Inflammatory macrophage treated with lipopolysaccharide for 4 hours (primary cell): ENCODE data around the gene TNFRSF14.

ENCODE experiments used
- DNase-seq: peaks from one replicate; pipeline ENCODE4 v3.0.0-alpha.2; 2020

TNFRSF14 gene

DNA sequence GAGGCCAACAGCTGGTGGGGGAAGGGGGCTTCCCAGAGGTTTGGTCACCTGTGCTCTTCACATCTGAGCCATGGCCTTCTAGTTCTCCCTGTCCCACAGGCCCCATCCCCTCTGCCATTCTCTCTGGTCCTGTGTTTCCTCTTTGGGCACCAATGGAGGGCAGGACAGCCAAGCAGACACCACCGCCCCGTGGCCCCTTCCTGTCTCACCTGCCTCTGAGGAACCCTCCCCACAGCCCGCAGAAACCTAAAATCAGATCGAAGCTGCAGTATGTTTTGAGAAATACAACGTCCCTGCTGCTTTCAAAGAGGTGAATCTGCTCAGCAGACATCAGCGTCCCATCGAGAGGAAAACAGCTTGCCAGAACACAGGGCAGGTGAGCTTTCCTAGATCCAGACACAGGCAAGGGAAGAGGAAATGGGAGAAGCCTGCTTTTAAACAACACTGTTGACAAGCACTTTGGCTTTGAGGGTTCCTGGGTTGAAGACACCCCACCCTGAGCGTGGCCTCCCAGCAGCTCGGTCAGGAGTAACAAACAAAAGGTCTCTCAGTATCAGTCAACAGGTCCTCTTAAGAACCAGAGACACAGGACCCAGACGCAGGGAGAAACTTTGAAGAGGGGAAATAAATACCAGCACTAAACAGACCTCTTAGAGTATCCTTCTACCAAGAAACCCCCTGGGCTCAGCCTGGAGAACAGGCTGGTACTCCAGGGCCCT lies 32.1 kb upstream of the TNFRSF14 start:
- DNase-seq: no peak

DNA sequence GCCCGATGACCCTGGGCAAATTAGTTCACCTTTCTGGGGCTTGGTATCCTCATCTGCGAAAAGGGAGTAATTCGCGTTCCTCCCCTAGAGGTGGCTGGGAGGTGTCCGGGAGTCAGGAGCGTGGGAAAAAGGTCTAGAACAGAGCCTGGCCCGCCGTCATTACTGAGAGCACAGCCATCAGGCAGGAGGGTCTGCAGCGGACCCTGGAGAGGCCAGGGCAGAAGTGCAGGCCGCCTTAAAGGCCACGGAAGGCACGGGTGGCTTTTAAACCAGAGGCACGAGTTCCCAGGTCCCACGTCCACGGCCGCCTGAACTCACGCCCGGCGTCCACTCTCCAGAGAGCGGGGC lies 30.6 kb upstream of the TNFRSF14 start:
- no peak for DNase-seq

DNA sequence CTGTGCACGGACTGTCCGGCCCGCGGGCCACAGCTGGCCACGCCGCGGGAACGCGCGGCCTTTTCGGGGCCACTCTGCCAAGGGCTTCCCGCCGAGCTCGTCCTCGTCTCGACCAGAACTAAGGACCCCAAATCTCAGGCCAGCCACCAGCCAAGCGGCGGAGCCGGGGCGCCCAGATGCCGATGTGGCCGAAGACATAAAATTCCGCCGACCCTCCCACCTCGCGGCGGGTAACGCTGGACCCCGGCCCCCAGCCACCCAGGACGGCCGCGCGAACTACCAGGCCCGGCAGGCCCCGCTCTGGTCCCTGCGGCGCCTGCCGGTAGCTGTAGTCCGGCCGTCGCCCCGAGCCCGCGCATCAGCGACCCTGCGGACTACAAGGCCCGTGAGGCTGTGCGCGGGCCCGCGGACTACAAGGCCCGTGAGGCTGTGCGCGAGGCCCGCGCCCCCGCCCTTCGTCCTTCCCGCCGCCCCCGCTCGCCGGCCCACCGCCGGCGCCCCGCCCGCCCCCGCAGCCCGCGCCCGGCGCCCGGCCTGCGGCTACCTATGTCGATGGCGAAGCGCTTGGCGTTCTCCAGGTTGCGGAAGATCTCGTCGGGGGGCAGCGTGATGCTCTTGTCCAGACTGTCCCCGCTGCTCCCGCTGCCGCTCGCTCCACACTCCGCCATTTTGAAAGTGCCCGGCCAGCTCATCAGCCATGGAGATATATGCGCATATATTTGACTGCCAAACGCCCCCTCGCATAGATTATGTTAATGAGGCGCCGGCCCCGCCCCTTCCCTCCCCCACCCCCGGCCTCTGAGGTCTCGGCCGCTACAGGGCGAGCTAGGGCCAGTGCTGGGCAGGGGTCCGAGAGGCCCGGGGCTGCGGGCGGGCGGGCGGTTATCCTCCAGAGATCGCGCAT lies 30.0 kb upstream of the TNFRSF14 start, which contains the start of gene PANK4:
Gene PANK4 (minus strand): TSS at position 677 of the 904 bp plus-strand sequence. CDS start 9 bp downstream, at position 668.
- peak; percentile 96 for DNase-seq

DNA sequence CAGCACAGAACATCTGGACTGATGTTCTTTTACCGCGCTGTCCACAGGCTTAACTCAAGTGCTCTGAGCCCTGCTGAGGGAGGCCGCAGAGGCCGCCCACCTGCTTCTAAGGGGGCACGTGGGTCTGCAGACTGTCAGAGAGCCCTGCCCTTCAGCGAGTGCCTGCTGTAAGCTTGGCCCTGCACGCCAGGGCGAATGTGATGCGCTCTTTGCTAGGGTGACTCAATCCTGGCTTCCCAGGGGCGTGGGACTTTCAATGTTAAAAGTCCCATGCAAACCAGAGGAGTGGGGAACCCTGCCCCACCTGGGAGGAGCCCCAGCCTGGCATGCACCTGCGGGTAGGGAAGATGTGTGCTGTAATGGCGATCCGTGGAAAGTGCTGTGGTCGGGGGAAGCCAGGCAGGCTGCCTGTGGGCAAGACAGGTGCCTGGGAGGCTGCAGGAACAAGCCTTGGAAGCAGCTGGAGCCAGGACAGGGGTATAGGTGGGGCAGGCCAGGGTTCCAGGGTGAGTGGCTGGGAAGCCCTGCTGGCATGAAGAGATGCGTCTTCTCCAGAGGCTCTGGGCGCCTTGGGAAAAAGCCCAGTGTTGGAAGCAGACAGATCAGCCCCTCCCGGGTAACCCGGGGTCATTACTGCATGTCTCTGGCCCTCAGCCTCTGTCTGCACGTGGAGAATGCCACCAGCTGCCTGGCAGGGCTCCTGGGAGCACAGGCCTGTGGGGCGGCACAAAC lies 29.2 kb upstream of the TNFRSF14 start:
- DNase-seq: peak; percentile 39

DNA sequence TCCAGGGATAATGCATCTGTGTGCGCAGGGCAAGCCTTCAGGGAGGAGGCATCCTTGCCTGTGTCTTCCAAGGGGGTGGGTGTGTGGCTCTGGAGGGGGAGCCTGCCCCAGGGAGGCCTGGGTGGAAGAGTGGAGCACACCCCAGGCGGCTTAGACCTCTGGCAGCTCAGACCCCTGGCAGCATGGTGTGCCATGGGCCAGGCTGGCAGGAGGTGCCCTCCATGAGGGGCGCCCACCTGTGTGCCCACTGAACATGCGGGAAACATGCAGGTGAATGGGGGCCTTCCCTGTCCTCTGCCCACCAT lies 28.7 kb upstream of the TNFRSF14 start:
- no peak for DNase-seq

DNA sequence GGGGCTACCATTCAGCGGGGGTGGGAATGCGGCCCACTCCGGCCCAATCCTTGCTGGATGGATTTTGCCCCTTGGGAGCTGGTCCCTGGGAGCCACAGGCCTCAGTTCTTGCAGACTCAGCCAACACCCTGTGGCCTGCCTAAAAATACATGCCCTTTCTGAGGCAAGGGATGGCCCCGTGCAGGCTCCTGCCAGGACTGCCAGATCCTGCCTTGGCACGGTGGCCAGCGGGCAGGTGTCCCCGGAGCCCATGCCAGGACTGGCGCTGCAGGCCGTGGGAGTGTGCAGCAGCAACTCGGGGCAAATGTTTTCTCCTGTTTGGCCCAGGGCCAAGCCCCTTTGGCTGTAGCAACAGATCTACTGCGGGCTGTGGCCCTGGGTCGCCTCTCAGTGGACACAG lies 28.2 kb upstream of the TNFRSF14 start:
- no peak for DNase-seq

DNA sequence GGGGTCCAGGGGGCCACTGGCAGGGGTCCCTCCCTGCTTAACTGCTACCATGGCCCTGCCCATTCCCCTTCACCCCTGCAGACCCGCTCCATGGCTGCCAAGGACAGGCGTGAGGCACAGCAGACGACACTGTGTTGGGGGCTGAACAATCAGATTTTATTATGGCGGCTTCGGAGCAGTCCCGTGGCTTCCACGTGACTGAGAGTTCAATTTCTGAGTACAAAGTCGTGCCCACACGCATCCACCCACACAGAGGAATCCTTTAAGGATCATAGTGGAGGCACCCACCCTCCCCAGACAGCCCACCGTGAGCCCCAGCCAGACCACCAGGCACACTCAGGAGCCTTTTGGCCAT lies 27.6 kb upstream of the TNFRSF14 start:
- DNase-seq: no peak

DNA sequence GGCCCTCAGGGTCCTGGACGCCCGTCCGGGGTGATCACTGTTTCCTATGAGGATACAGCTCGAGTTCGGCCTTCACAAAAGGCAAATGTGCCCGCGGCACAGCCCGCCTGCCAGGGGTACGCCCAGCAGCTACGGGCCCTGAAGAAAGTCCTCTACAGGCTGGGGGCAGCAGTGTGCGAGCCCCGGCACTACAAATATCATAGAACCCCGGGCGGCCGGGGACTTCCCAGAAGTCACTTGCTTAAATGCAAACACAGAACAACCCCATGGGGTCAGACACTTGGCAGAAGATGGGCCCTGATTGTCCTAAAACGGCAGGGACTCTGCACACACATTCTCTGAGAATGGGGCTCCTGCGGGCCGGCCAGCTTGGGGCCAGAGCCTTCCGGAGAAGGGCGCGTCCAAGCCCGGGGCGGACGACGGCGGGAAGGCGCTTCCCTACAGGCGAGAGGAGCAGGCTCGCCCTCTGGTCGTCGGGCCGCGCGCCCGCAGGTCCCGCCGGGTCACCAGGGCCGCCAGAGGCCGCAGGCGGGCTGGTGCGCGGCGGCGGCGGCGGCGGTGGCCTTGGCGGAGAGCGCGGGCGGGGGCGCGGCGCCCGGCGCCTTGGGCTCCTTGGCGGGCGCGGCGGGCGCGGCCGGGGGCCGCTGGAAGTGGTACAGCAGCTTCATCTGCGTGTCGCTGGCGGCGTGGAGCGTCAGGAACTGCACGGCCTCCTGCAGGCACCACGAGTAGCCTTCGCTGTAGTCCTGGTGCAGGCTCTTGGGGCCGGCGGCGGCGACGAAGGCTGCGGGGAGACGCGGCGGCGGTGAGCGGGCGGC lies 27.0 kb upstream of the TNFRSF14 start:
- peak; percentile 47 for DNase-seq

DNA sequence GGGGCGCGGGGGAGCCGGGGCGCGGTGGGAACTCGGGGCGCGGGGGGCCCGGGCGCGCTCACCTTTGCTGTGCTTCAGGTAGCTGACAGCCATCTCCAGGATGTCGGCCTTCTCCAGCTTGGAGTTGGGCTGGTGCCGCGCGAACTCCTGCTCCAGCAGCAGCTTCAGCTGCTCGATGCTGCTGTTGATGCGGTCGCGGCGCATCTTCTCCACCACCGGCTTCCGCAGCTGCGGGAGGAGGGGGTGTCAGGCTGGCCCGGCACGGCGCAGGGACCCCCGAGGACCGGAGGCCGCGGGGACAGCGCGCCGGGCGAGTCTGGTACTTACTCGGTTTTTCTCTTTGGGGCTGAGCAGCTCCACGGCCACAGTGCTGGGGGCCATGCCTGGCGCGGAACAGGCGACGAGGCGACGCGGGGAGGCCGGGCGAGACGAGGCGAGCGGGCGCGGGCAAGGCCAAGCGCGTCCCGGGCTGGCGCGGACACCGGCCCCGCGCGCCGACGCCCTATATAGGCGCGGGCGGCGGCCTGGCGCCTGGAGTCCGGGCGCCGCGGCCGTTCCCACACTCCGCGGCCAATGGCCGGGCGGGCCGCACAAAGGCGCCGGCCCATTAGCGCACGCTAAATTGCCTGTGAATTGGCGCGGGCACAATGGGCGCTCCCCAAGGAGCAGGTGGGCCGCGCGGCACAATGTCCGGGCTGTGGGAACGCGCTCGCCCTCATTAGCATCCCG lies 26.2 kb upstream of the TNFRSF14 start, which contains the start of gene HES5:
Gene HES5 (minus strand): TSS at position 480 of the 729 bp plus-strand sequence. CDS start 99 bp downstream, at position 381.
- no peak for DNase-seq

DNA sequence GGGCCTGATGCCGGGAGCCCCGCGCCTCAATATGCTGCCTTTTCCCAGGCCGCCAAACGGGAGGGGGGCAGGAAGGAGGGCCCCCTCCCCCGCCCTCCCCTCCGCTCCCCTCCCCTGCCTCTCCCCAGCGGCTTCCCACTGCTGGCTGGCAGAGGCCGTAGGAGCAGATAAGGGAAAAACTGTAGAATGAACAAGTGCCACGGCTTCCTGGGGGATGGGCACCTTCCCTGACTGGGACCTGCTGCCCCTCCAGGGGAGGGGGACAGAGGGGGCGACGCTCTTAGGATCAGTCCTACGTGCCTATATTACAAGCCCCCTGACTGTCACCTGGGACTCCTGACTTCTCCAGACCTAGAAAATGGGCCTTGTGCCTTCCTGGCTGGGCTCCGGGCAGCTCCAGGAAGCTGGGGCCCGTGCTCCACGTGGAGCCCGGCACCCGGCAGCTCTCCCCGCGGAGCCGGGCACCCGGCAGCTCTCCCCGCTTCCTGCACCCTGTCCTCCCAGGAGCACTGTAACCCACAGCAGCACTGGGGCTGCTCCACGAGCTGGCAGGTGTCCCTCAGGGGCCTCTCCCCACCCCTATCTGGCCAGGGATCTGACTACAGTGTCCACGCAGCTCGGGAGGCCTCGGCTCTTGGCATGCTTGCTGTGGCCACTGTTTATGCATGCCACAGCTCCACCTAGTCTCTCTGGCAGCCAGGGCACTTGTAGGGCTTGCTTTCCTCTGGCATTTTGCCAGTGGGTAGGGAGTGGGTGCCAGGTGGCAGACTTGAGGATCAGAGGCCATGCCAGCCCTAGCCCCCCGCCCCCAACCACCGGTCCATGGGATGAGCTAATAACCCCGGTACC lies 25.4 kb upstream of the TNFRSF14 start:
- no peak for DNase-seq

DNA sequence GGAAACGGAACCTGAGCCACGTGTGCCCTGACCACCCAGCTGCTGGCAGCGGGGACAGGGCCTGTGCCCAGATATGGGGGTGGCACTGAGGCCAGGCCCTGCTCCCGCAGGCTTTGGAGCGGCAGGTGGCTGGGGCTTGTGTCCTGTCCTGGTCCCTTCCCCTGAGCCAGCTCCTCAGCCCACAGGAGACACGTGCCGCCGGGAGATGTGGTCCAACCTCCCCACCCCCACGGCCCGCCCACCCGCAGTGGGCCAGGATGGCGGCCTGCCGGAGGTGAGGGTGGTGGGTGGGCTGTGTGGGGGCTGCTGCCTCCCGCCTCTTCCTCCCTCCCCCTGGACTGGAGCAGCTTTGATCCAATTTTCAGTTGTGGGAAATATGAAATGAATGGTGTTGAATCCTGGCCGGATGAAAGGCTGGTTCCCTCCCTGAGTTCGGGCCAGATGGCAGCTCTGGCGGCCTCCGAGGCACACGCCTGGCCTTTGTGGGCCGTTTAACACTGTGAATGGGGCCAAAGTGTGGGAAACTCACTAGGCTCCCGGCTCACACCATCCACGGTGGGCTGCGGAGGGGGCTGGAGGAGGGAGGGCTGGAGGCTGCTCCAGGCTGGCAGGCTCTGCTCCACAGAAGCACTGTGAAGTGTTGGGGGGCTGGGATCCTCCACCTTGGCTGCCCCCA lies 23.5 kb upstream of the TNFRSF14 start:
- DNase-seq: no peak

DNA sequence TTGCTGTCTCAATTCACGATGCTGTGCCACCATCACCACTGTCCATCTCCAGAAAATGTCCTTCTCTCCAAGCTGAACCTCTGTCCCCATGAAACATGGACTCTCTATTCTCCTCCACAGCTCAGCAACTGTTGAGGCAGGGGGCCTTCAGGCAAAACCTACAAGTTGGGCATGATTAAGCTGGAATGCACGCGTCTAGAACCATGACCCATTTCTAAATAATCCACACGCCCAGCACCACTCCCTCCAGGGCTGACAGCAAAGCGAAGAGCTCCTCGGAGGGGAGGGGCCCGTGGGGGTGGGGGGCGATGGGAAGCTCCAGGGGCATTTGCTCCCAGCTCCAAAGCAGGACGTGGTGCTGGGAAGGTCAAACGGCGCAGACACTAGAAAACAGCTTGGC lies 22.8 kb upstream of the TNFRSF14 start:
- DNase-seq: no peak

DNA sequence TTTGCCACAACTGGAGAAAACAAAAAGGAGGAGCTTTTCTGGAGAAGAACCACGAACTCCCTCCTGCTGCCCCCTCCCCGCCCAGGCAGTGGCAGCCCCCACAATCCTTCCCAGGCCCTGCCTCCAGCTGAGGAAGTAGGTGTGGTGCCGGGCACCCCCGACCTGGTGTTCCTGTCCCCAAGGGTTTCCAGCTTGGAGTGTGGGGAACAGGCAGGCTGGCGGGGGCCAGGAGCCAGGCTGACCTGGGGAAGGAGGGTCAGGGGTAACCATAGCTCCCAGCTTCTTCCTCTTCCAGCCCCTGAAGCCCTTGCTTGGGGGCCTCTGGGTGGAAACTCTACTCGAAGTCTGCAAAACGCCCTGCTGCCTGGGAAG lies 21.9 kb upstream of the TNFRSF14 start:
- DNase-seq: no peak

DNA sequence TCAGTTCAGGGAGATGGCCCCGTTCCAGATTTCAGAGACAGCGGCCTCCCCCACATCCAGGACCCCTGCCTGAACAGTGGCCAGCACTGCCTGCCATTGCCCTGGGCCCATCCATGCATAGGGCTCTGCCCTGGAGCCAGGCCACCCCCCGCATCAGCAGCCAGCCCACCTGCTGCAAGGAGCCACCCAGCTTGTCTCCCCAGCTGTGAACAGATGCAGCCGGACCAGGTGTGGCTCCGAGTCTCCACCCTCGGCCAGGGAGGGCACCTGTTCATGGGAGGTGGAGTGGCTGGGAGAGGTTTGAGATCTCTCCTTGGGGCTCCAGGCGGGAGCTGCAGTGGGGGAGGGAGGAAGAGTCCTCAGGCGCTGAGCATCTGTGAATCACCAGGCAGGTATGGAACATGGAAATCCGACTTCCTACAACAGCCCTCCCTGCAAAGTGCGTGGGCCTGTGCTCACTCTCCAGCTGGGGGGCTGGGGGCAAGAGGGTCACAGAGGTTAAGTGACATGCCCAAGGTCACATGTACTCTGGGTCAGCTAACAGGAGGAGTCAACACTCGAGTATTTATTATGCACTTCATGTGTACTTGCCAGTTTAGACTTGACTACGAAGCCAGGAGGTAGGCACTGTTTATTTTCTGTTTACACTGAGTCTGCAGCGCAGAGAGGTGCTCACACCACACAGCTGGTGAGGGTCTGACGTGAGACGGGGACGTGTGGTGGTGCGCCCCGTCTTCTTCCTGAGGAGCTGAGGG lies 21.3 kb upstream of the TNFRSF14 start:
- no peak for DNase-seq

DNA sequence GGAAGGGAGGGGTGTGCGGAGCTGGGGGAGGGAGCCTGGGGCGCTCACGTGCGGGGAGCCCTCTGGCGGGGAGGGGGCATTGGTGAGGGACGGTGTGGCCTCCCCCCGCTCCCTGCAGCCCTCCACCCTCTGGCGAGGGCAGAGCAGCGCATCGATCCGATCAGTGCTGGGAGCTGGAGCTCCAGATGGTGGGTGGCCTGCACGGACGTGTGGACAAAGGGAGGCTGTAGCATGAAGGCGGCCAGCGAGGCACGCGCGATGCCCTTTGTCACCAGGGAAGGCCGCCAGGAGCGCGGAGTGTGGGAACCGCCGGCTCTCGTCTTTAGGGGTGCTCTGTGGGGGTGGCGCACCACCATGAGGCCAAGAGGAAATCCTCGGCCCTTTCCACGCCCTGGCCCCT lies 20.7 kb upstream of the TNFRSF14 start:
- DNase-seq: no peak

DNA sequence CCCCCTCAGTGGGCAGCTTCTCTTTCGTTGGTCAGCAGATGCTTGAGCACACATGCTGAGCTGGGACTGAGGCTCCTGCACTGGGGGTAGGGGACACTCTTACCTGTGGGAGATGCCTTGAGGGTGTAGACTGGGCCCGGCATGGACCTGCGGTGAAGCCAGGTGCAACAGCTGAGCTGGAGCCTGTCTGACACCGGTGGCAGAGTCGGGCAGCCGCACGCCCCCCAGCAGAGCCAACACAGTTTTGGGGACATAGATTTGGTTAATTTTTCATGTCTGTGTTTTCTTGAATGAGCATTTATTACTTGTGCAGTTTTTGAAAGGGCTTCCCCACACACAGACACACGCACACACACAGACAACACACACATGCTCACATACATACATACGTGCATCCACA lies 20.2 kb upstream of the TNFRSF14 start:
- DNase-seq: no peak

DNA sequence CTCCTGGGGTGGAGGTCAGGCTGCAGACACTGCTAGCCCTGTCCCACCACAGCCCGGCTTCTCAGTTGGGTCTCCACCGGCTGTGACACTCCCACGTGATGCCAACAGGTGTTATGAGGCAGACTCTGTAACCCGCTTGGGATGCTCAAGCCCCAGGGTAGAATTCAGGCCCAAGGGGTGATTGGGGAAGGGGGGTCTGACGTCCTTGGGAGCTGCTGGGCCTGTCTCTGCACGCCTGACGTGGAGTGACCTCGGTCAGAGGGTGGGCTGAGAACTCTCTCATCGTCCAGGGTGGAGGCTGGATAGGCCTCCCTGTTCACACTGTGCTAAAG lies 18.4 kb upstream of the TNFRSF14 start:
- DNase-seq: no peak

DNA sequence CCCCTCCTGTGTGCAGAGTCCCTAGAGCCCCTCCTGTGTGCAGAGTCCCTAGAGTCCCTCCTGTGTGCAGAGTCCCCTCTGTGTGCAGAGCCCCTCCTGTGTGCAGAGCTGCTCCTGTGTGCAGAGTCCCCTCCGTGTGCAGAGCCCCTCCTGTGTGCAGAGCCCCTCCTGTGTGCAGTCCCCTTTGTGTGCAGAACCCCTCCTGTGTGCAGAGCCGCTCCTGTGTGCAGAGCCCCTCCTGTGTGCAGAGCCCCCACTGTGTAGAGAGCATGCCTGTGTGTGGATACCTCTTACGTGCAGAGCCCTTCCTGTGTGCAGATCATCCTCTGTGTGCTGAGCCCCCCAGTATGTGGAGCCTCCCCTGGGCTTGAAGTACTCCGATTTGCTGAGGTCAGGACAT lies 17.8 kb upstream of the TNFRSF14 start:
- no peak for DNase-seq

DNA sequence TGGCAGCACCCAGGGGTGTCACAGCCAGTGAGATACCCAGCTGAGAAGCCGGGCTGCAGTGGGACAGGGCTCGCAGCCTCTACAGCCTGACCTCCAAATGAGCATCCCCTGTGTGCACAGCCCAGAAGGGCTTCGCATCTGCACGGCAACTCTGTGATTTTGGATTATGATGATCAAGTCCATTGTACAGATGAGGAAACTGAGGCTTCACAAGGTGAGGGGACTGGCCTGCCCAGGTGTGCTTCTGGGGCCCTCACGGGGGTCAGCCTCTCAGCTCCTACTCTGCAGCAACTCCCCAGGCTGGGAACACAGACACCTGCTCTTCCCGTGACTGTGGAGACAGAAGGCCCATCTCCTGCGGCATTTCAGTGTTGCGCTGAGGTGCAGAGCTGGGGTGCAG lies 17.3 kb upstream of the TNFRSF14 start:
- DNase-seq: no peak

DNA sequence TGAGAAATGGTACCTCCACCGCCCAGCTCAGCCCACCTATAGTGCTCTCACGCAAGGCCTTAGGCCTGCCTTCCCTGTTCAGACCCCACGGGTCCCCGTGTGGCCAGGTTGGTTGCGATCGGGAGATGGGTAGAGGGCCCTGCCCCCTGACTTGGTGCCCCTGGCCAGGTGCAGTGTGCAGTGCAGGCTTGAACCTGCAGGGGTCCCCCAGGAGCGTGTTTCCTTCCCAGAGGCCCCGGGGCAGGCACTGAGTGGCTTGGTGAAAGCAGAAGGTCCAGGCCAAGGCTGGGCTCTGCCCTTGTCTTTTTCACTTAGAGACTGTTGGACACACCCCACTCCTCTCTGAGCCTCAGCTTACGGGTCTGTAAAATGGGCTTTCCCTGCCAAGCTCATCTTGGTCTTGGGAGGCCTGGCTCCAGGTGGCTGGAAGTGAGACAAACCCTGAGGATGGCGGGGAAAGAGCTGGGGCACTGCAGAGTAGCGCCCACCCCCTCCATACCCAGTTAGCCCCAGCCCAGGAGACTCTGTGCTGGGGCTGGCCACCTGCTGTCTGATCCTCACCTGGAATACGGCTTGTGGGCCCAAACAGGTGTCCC lies 16.8 kb upstream of the TNFRSF14 start:
- DNase-seq: peak; percentile 12
